GM23248 (cell line): ENCODE measurements around the gene HAUS8. TPM values are rescaled to one million over a fixed set of nuclear protein-coding genes. Genes with fewer than 3 reads are reported as not detected.
A peak's percentile ranks its signal among the peaks of the same experiment; 100 is the strongest.

ENCODE experiments used
- DNase-seq: peaks from one replicate; pipeline ENCODE4 v3.0.0-alpha.2; 2015
- H2AFZ ChIP-seq: fragments of 200-600 bp; sonication (generic); 2 replicates; pipeline ENCODE4 v1.6.1; 2016; ENCODE audit warnings: antibody characterized with exemption
- H3F3A ChIP-seq: fragments of 200-600 bp; sonication (generic); 2 replicates; pipeline ENCODE4 v1.6.1; 2016; ENCODE audit warnings: mild to moderate bottlenecking, antibody characterized with exemption, mixed run types; ENCODE audit not compliant: insufficient read depth
- H3K27ac ChIP-seq: fragments of 200-600 bp; sonication (generic); 2 replicates; pipeline ENCODE4 v1.5.1; 2016; ENCODE audit warnings: mild to moderate bottlenecking
- H3K27me3 ChIP-seq: fragments of 200-600 bp; sonication (generic); replicated peaks from 2 replicates; pipeline ENCODE4 v1.6.1; 2016; ENCODE audit warnings: mild to moderate bottlenecking; ENCODE audit not compliant: insufficient read depth
- H3K36me3 ChIP-seq: fragments of 200-600 bp; sonication (generic); 2 replicates; pipeline ENCODE4 v1.6.1; 2016; ENCODE audit warnings: low read depth, mild to moderate bottlenecking
- H3K4me1 ChIP-seq: fragments of 200-600 bp; sonication (generic); 2 replicates; pipeline ENCODE4 v1.6.1; 2016; ENCODE audit warnings: mild to moderate bottlenecking; ENCODE audit not compliant: insufficient read depth
- H3K4me2 ChIP-seq: fragments of 200-600 bp; sonication (generic); one replicate; pipeline ENCODE4 v1.6.1; 2016; ENCODE audit warnings: mild to moderate bottlenecking; ENCODE audit not compliant: unreplicated experiment
- H3K4me3 ChIP-seq: fragments of 200-600 bp; sonication (generic); 2 replicates; pipeline ENCODE4 v1.5.1; 2016; ENCODE audit warnings: mild to moderate bottlenecking
- H3K79me2 ChIP-seq: fragments of 200-600 bp; sonication (generic); 2 replicates; pipeline ENCODE4 v1.6.1; 2016; ENCODE audit warnings: mild to moderate bottlenecking; ENCODE audit not compliant: insufficient read depth
- H3K9ac ChIP-seq: fragments of 200-600 bp; sonication (generic); 2 replicates; pipeline ENCODE4 v1.6.1; 2016; ENCODE audit warnings: mild to moderate bottlenecking
- H3K9me2 ChIP-seq: fragments of 200-600 bp; sonication (generic); 2 replicates; pipeline ENCODE4 v1.6.1; 2016; ENCODE audit warnings: mixed run types, mild to moderate bottlenecking, moderate library complexity; ENCODE audit not compliant: insufficient read depth
- H3K9me3 ChIP-seq: fragments of 200-600 bp; sonication (generic); one replicate; pipeline ENCODE4 v1.6.1; 2017; ENCODE audit warnings: low read depth
- H4K20me1 ChIP-seq: fragments of 200-600 bp; sonication (generic); 2 replicates; pipeline ENCODE4 v1.6.0; 2016; ENCODE audit not compliant: insufficient read depth
- EZH2 ChIP-seq: fragments of 200-600 bp; sonication (generic); IDR thresholded peaks from 2 replicates; pipeline ENCODE4 v1.6.1; 2018; ENCODE audit warnings: antibody characterized with exemption, mild to moderate bottlenecking; ENCODE audit not compliant: insufficient read depth, poor library complexity, severe bottlenecking
- EZH2phosphoT487 ChIP-seq: fragments of 200-600 bp; sonication (generic); IDR thresholded peaks from 2 replicates; pipeline ENCODE4 v1.6.1; 2018; ENCODE audit warnings: antibody characterized with exemption, moderate library complexity, mild to moderate bottlenecking, low read depth; ENCODE audit not compliant: insufficient read depth
- WGBS, 2 experiments: methylation state at CpG; one replicate each; pipeline ENCODE4 v1.1.6; 2015 to 2017; ENCODE audit warnings: low lambda C conversion rate in 2 of 2, low coverage in 1 of 2; ENCODE audit errors: missing lambda C conversion rate in 2 of 2; 5-methylcytosine and 5-hydroxymethylcytosine counted together
- in situ Hi-C: fragments of 300-500 bp; cut with MboI; formaldehyde crosslinking; loops from 2 replicates; pipeline ENCODE4 v1.15.0; 2020
- polyA plus RNA-seq: library from polyadenylated mRNA; unstranded; fragments of >200 nt; fragmentation: Nextera tagmentation; extraction: Ambion mirVana; gene quantifications from 2 replicates; pipeline ENCODE4 v1.2.1, GENCODE V29; 2016
- total RNA-seq: library from RNA; depleted of rRNA; stranded (reverse); fragments of >200 nt; shearing (Covaris generic); gene quantifications from 2 replicates; pipeline ENCODE4 v1.2.3, GENCODE V29; 2014

Gene HAUS8
- total and polyA plus RNA-seq, 2 experiments from 2014 or later = 3.4 to 8.2 TPM

- H3K9ac ChIP-seq = no peak overlapping the region
- H3K9me3 ChIP-seq = no peaks in the 10 kb centered on the region
- no peak overlapping the region for H3K4me3 ChIP-seq
- no peak for DNase-seq
- 0 out of 2 replicates have a peak, but pooled peaks cover 7% of the 10 kb centered on the region for H3K36me3 ChIP-seq
- no peaks in the 10 kb centered on the region for H4K20me1 ChIP-seq
- no peak overlapping the region for H3K27ac ChIP-seq
- no peak overlapping the region for H3K4me2 ChIP-seq
- peaks cover 88% of the 10 kb centered on the region for H3K79me2 ChIP-seq
- H3K9me2 ChIP-seq = no peaks in the 10 kb centered on the region
- H2AFZ ChIP-seq = no peak overlapping the region
- peaks cover 31% of the 10 kb centered on the region for H3F3A ChIP-seq
- in situ Hi-C loops = no loop called here
- H3K27me3 ChIP-seq = no peaks in the 10 kb centered on the region
- peaks cover 21% of the 10 kb centered on the region for H3K4me1 ChIP-seq
- TF ChIP-seq EZH2phosphoT487 (no peak), EZH2 (no peak)
- WGBS, 2 experiments = 96 to 98% methylated on average over 3 of the region's 3 CpGs
These were observed 30.3 kb upstream of the HAUS8 start for GRCh38 chr19:17105556-17105955.

DNA sequence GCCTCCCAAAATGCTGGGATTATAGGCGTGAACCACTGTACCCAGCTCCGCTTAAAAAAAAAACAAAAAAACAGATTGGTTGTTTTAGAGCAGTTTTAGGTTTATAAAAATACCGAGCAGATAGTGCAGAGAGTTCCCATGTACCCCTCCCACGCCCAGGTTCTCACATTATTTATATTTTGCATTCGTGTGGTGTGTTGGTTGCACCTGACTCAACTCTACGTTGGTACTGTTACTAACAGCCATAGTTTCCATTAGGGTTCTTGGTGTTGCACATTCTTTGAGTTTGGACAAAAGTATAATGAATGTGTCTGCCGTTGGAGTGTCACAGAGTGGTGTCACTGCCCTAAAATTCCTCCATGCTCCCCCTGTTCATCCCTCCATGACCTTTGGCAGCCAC, 29.4 kb upstream of the HAUS8 start:
- no peak overlapping the region for H3K9ac ChIP-seq
- DNase-seq = no peak
- H3K27ac ChIP-seq = no peak overlapping the region
- no peak overlapping the region for H3K4me3 ChIP-seq
- in situ Hi-C loops = no loop called here
- no peaks in the 10 kb centered on the region for H4K20me1 ChIP-seq
- peaks cover 21% of the 10 kb centered on the region for H3K4me1 ChIP-seq
- H3K79me2 ChIP-seq = peaks cover 88% of the 10 kb centered on the region
- no peak for TF ChIP-seq EZH2phosphoT487
- no peak for TF ChIP-seq EZH2
- H2AFZ ChIP-seq = no peak overlapping the region
- H3K9me2 ChIP-seq = no peaks in the 10 kb centered on the region
- no peaks in the 10 kb centered on the region for H3K27me3 ChIP-seq
- 0 out of 2 replicates have a peak, but pooled peaks cover 7% of the 10 kb centered on the region for H3K36me3 ChIP-seq
- 91 to 93% methylated on average over 7 of the region's 7 CpGs for WGBS, 2 experiments
- H3F3A ChIP-seq = peaks cover 24% of the 10 kb centered on the region
- no peaks in the 10 kb centered on the region for H3K9me3 ChIP-seq
- no peak overlapping the region for H3K4me2 ChIP-seq

DNA sequence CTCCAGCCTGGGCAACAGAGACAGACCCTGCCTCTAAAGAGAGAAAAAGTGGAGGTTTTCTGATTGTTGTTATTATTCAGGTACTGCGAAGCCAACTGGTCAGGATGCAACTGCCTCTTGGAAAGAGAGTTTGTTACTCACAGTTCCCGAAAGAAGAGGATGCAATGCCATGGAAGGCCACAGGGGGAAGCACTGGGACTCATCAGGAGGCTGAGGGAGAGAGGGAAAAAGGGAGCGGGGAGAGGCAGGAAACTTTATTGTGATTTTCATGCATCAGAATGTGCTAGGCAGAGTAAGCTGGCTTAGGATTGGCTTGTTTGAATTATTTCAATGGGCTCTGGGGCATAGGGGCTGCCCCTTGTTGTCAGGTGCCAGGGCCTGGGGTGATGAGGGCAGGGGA, 27.9 kb upstream of the HAUS8 start:
- Histone ChIP-seq H3K79me2 (peaks cover 96% of the 10 kb centered on the region), H3K4me2 (no peak overlapping the region), H3K9ac (no peak overlapping the region), H3K36me3 (0 out of 2 replicates have a peak, but pooled peaks cover 11% of the 10 kb centered on the region), H3K9me3 (no peaks in the 10 kb centered on the region), H3K4me3 (no peak overlapping the region), H3F3A (peaks cover 16% of the 10 kb centered on the region), H4K20me1 (no peaks in the 10 kb centered on the region), H3K9me2 (no peaks in the 10 kb centered on the region), H2AFZ (no peak overlapping the region), H3K27ac (no peak overlapping the region), H3K27me3 (no peaks in the 10 kb centered on the region), H3K4me1 (peaks cover 13% of the 10 kb centered on the region)
- TF ChIP-seq EZH2 = no peak
- no peak for TF ChIP-seq EZH2phosphoT487
- 77 to 85% methylated on average over 3 of the region's 3 CpGs for WGBS, 2 experiments
- DNase-seq = peak; percentile 52
- in situ Hi-C loops = no loop called here

- no peak for DNase-seq
- H3K4me2 ChIP-seq = no peak overlapping the region
- peaks cover 9% of the 10 kb centered on the region; the same call in 1 of the 2 replicates for H3F3A ChIP-seq
- H3K9me3 ChIP-seq = no peaks in the 10 kb centered on the region
- in situ Hi-C loops = no loop called here
- H3K27me3 ChIP-seq = no peaks in the 10 kb centered on the region
- H3K27ac ChIP-seq = no peak overlapping the region
- peaks cover 17% of the 10 kb centered on the region for H3K4me1 ChIP-seq
- 0 out of 2 replicates have a peak, but pooled peaks cover 11% of the 10 kb centered on the region for H3K36me3 ChIP-seq
- peaks cover 100% of the 10 kb centered on the region for H3K79me2 ChIP-seq
- H3K9me2 ChIP-seq = no peaks in the 10 kb centered on the region
- H2AFZ ChIP-seq = no peak overlapping the region
- H3K9ac ChIP-seq = no peak overlapping the region
- TF ChIP-seq EZH2phosphoT487 (no peak), EZH2 (no peak)
- no peaks in the 10 kb centered on the region for H4K20me1 ChIP-seq
- H3K4me3 ChIP-seq = no peak overlapping the region
- whole genome bisulfite sequencing, 2 experiments = 97% methylated on average over 56 to 57 of the region's 59 CpGs
These were observed 26.7 kb upstream of the HAUS8 start for GRCh38 chr19:17101686-17102628.
